Glutamatergic neuron (in vitro differentiated cells): ENCODE results near the gene PFKL. TPM values are rescaled to one million over a fixed set of nuclear protein-coding genes. Genes with fewer than 3 reads are reported as not detected.

Experiments
- DNase-seq: peaks from one replicate; pipeline ENCODE4 v3.0.0; 2022
- H3K27ac Mint-ChIP-seq: one replicate; pipeline ENCODE4 v1.8.0; 2020; ENCODE audit warnings: mild to moderate bottlenecking, mixed read lengths, inconsistent platforms; ENCODE audit not compliant: unreplicated experiment
- H3K27me3 Mint-ChIP-seq: one replicate; pipeline ENCODE4 v1.8.0; 2020; ENCODE audit warnings: mild to moderate bottlenecking, moderate library complexity, mixed read lengths, inconsistent platforms; ENCODE audit not compliant: unreplicated experiment
- H3K36me3 Mint-ChIP-seq: one replicate; pipeline ENCODE4 v1.8.0; 2020; ENCODE audit warnings: mild to moderate bottlenecking, mixed read lengths, inconsistent platforms; ENCODE audit not compliant: unreplicated experiment
- H3K4me1 Mint-ChIP-seq: one replicate; pipeline ENCODE4 v1.8.0; 2020; ENCODE audit warnings: mild to moderate bottlenecking, low read depth, mixed read lengths, inconsistent platforms; ENCODE audit not compliant: unreplicated experiment
- H3K4me3 Mint-ChIP-seq: one replicate; pipeline ENCODE4 v1.8.0; 2020; ENCODE audit warnings: mild to moderate bottlenecking, mixed read lengths, inconsistent platforms; ENCODE audit not compliant: unreplicated experiment
- H3K9me3 Mint-ChIP-seq: one replicate; pipeline ENCODE4 v1.8.0; 2020; ENCODE audit warnings: mild to moderate bottlenecking, moderate library complexity, mixed read lengths, inconsistent platforms; ENCODE audit not compliant: unreplicated experiment
- total RNA-seq: library from RNA; stranded (reverse); fragmentation: NEBNext Ultra II Directional; extraction: Animal tissue kit (Norgen Biotek cat#: 25700); gene quantifications from one replicate; pipeline ENCODE4 v1.2.1, GENCODE V29; 2021; ENCODE audit not compliant: unreplicated experiment
- TF ChIP-seq, protein P1 (sequence below): fragments of 200-600 bp; sonication (generic); IDR thresholded peaks from one replicate; pipeline ENCODE4 v1.5.0; 2021; ENCODE audit not compliant: partially characterized antibody, unreplicated experiment

PFKL gene
- total RNA-seq, 1 donor from 2014 or later = 48.6 TPM

DNA sequence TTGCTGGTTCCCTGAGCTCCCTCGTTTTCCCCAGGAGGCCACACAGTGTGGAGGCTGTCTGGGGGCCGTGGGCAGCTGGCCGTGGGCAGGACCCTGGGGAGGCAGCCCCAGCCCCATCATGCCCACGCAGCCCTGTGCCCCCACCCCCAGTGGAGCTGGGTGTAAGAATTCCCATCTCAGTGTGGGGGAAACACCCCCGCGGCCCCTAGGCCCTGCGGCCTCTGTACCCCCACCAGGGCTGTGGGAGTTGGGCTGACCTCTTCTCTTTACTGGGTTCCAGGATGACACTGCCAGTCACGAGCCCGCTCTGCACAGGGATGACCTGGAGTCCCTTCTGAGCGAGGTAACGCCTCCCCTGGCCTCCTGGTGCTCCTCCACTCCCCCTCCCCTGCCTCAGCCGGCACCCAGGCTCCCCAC, 3.7 kb upstream of the PFKL start:
- TF ChIP-seq, protein P1, sequence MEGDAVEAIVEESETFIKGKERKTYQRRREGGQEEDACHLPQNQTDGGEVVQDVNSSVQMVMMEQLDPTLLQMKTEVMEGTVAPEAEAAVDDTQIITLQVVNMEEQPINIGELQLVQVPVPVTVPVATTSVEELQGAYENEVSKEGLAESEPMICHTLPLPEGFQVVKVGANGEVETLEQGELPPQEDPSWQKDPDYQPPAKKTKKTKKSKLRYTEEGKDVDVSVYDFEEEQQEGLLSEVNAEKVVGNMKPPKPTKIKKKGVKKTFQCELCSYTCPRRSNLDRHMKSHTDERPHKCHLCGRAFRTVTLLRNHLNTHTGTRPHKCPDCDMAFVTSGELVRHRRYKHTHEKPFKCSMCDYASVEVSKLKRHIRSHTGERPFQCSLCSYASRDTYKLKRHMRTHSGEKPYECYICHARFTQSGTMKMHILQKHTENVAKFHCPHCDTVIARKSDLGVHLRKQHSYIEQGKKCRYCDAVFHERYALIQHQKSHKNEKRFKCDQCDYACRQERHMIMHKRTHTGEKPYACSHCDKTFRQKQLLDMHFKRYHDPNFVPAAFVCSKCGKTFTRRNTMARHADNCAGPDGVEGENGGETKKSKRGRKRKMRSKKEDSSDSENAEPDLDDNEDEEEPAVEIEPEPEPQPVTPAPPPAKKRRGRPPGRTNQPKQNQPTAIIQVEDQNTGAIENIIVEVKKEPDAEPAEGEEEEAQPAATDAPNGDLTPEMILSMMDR = no peak
- no peaks in the 10 kb centered on the region for H3K36me3 Mint-ChIP-seq
- peaks cover 2% of the 10 kb centered on the region for H3K4me1 Mint-ChIP-seq
- H3K27me3 Mint-ChIP-seq = peaks cover 10% of the 10 kb centered on the region
- H3K4me3 Mint-ChIP-seq = no peak overlapping the region
- H3K27ac Mint-ChIP-seq = no peak overlapping the region
- H3K9me3 Mint-ChIP-seq = peaks cover 2% of the 10 kb centered on the region
- DNase-seq = no peak

DNA sequence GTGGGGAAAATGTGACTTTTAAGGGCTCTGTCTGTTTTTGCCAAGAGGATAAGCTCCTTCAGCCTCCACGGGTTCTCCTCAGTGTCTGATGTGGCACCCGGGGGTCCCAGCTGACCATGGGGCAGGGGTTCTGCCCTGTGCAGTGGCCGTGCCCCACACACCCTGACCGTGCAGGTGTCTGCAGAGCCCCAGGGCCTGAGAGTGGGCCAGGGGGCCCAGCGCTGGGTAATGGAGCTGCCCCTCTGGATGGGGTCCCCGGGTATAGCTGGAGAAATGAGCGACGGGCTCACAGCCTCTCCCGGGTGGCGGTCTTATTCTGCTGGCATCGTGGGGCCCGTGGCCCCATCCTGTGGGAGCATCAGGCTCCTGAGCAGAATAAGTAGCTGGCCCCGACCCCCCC, 2.9 kb upstream of the PFKL start:
- Mint-ChIP-seq H3K27ac (no peak overlapping the region), H3K4me3 (no peak overlapping the region), H3K27me3 (peaks cover 10% of the 10 kb centered on the region), H3K4me1 (peaks cover 2% of the 10 kb centered on the region), H3K36me3 (no peaks in the 10 kb centered on the region), H3K9me3 (peaks cover 2% of the 10 kb centered on the region)
- TF ChIP-seq, protein P1 = no peak
- DNase-seq = no peak

DNA sequence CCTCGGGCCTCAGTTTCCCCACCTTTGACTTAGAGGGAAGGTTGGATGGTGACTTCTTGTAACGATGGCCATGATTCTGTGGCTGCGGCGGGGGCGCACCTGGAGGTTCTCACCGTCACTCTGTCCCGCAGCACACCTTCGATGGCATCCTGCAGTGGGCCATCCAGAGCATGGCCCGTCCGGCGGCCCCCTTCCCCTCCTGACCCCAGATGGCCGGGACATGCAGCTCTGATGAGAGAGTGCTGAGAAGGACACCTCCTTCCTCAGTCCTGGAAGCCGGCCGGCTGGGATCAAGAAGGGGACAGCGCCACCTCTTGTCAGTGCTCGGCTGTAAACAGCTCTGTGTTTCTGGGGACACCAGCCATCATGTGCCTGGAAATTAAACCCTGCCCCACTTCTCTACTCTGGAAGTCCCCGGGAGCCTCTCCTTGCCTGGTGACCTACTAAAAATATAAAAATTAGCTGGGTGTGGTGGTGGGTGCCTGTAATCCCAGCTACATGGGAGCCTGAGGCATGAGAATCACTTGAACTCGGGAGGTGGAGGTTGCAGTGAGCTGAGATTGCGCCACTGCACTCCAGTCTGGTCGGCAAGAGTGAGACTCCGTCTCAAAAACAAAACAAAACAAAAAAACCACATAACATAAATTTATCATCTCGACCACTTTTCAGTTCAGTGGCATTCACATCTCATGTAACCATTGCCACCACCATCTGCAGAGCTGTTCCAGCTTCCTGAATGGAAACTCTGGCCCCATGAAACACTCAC, 2.1 kb upstream of the PFKL start:
- peaks cover 2% of the 10 kb centered on the region for H3K4me1 Mint-ChIP-seq
- no peaks in the 10 kb centered on the region for H3K36me3 Mint-ChIP-seq
- H3K9me3 Mint-ChIP-seq = no peaks in the 10 kb centered on the region
- H3K27ac Mint-ChIP-seq = no peak overlapping the region
- H3K4me3 Mint-ChIP-seq = no peak overlapping the region
- H3K27me3 Mint-ChIP-seq = peaks cover 10% of the 10 kb centered on the region
- DNase-seq = peak; percentile 93
- TF ChIP-seq, protein P1 = peak; percentile 68

DNA sequence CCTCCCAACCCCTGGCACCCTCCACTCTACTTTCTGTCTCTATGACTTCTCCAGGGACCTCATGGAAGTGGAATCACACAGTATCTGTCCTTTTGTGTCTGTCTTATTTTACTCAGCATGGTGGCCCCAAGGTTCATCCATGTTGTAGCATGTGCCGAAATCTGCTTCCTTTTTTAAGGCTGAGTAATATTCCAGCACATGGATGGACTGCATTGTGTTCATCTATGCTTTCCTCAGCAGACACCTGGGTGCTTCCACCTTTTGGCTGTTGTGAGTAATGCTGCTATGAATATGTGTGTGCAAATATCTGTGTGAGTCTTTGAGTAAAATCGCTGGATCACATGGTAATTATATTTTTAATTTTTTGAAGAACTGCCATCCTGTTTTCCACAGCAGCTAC, 1.6 kb upstream of the PFKL start:
- no peak overlapping the region for H3K27ac Mint-ChIP-seq
- TF ChIP-seq, protein P1 = no peak
- no peaks in the 10 kb centered on the region for H3K36me3 Mint-ChIP-seq
- peaks cover 10% of the 10 kb centered on the region for H3K27me3 Mint-ChIP-seq
- no peak overlapping the region for H3K4me3 Mint-ChIP-seq
- H3K9me3 Mint-ChIP-seq = no peaks in the 10 kb centered on the region
- DNase-seq = no peak
- H3K4me1 Mint-ChIP-seq = peaks cover 2% of the 10 kb centered on the region

DNA sequence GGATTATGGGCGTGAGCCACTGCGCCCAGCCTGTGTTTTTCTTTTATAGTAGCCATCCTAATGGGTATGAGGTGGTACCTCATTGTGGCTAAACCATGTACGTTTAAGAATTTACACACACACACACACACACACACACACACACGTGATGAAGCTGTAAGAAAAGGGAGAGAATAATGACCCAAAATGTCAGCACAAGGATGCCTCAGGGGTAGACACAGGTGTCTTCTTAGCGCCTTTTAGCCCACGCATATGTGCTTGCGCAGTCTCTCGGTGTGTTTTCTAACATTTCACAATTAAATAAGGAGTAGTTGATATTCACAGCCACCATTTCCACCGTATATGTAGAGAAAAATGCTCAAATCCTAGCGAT, 782 bp upstream of the PFKL start:
- TF ChIP-seq, protein P1 = no peak
- H3K27ac Mint-ChIP-seq = peak overlapping the region; percentile 59
- peak overlapping the region; percentile 81 for H3K4me3 Mint-ChIP-seq
- H3K36me3 Mint-ChIP-seq = no peaks in the 10 kb centered on the region
- H3K9me3 Mint-ChIP-seq = no peaks in the 10 kb centered on the region
- no peak for DNase-seq
- H3K4me1 Mint-ChIP-seq = peaks cover 2% of the 10 kb centered on the region
- H3K27me3 Mint-ChIP-seq = peaks cover 10% of the 10 kb centered on the region
